ENCODE results near the gene MAPKAP1. TPM values are rescaled to one million over a fixed set of nuclear protein-coding genes. Genes with fewer than 3 reads are reported as not detected.

The MAPKAP1 gene
- total and polyA plus RNA-seq, 2 of the 13 experiments (the other 11 are each of a cell fraction or from before 2014, with no cell fraction given) = 45.0 to 64.3 TPM

DNA sequence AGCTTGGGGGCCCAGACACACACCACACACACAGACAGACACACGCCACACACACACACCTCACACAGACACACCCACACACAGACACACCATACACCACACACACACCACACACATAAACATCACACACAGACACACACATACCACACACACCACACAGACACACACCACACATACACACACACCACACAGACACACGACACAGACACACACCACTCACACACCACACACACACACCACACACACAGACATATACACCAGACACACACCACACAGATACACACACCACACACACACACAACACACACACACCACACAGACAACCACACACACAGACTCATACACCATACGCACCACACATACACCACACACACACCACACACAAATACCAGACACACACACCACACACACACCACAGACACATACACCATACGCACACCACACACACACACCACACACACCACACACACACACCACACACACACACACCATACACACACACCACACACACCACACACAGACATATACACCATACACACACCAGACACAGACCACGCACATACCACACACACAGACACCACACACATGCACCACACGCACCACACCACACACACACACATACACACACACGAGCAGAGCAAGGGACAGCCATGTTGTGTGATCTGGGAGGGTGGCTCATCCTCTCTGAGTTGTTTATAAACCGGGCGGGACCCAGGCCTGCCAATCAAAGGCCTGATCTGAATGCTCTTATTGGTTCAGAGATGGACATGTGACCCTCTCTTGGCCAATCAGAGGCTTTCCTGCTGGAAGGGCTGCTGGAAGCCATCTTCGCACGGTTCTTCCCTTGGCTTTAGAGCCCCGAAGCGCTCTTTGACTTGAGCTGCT, 297.1 kb downstream of the MAPKAP1 start (continued):
- TF ChIP-seq, protein P1, sequence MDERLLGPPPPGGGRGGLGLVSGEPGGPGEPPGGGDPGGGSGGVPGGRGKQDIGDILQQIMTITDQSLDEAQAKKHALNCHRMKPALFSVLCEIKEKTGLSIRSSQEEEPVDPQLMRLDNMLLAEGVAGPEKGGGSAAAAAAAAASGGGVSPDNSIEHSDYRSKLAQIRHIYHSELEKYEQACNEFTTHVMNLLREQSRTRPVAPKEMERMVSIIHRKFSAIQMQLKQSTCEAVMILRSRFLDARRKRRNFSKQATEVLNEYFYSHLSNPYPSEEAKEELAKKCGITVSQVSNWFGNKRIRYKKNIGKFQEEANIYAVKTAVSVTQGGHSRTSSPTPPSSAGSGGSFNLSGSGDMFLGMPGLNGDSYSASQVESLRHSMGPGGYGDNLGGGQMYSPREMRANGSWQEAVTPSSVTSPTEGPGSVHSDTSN (CRISPR knock-in tag; IDR thresholded peaks at IDR 0.05) = peak; percentile 71
- no peak for TF ChIP-seq ZNF605 (CRISPR knock-in tag; IDR thresholded peaks at IDR 0.05)
- no peak for TF ChIP-seq NFE2L1 (CRISPR knock-in tag; IDR thresholded peaks at IDR 0.05; ENCODE audit: borderline replicate concordance)
- no peak for TF ChIP-seq TBX2 (CRISPR knock-in tag; IDR thresholded peaks at IDR 0.05; ENCODE audit: borderline replicate concordance)
- TF ChIP-seq ZNF354B (CRISPR knock-in tag; IDR thresholded peaks at IDR 0.05) = no peak
- TF ChIP-seq FOXK1 (CRISPR knock-in tag; IDR thresholded peaks at IDR 0.05; ENCODE audit: borderline replicate concordance, low read depth) = no peak
- no peak for TF ChIP-seq ZSCAN29 (CRISPR knock-in tag; conservative IDR thresholded peaks at IDR 0.05)
- TF ChIP-seq MYC (CRISPR knock-in tag; IDR thresholded peaks at IDR 0.05; ENCODE audit: borderline replicate concordance) = no peak
- TF ChIP-seq SMAD1 (CRISPR knock-in tag; IDR thresholded peaks at IDR 0.05; ENCODE audit: borderline replicate concordance, low read depth) = no peak
- TF ChIP-seq, protein P2, sequence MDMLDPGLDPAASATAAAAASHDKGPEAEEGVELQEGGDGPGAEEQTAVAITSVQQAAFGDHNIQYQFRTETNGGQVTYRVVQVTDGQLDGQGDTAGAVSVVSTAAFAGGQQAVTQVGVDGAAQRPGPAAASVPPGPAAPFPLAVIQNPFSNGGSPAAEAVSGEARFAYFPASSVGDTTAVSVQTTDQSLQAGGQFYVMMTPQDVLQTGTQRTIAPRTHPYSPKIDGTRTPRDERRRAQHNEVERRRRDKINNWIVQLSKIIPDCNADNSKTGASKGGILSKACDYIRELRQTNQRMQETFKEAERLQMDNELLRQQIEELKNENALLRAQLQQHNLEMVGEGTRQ (IDR thresholded peaks at IDR 0.05; ENCODE audit: low read depth, low read length) = peak; percentile 85
- TF ChIP-seq, protein P2 (CRISPR knock-in tag; IDR thresholded peaks at IDR 0.05; ENCODE audit: borderline replicate concordance) = peak; percentile 89; the same call in 1 of the 2 replicates
- TF ChIP-seq ZSCAN25 (CRISPR knock-in tag; IDR thresholded peaks at IDR 0.05) = no peak
- TF ChIP-seq ASH2L (IDR thresholded peaks at IDR 0.05; ENCODE audit: insufficient read length, low read depth, low read length) = no peak
- TF ChIP-seq, protein P3, sequence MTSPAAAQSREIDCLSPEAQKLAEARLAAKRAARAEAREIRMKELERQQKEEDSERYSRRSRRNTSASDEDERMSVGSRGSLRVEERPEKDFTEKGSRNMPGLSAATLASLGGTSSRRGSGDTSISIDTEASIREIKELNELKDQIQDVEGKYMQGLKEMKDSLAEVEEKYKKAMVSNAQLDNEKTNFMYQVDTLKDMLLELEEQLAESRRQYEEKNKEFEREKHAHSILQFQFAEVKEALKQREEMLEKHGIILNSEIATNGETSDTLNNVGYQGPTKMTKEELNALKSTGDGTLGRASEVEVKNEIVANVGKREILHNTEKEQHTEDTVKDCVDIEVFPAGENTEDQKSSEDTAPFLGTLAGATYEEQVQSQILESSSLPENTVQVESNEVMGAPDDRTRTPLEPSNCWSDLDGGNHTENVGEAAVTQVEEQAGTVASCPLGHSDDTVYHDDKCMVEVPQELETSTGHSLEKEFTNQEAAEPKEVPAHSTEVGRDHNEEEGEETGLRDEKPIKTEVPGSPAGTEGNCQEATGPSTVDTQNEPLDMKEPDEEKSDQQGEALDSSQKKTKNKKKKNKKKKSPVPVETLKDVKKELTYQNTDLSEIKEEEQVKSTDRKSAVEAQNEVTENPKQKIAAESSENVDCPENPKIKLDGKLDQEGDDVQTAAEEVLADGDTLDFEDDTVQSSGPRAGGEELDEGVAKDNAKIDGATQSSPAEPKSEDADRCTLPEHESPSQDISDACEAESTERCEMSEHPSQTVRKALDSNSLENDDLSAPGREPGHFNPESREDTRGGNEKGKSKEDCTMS (CRISPR knock-in tag; conservative IDR thresholded peaks at IDR 0.05) = no peak
- no peak for TF ChIP-seq ZNF841 (CRISPR knock-in tag; IDR thresholded peaks at IDR 0.05; ENCODE audit: borderline replicate concordance)
- TF ChIP-seq ZFYVE20 (CRISPR knock-in tag; IDR thresholded peaks at IDR 0.05; ENCODE audit: borderline replicate concordance, low read depth) = no peak
- TF ChIP-seq SP1 (IDR thresholded peaks at IDR 0.05) = no peak
- TF ChIP-seq SP1 (CRISPR knock-in tag; IDR thresholded peaks at IDR 0.05) = no peak
- TF ChIP-seq SAP130 (CRISPR knock-in tag; IDR thresholded peaks at IDR 0.05; ENCODE audit: low read depth) = no peak
- no peak for TF ChIP-seq ZNF264 (CRISPR knock-in tag; IDR thresholded peaks at IDR 0.05)

All from HepG2 (cell line).